Activated T-helper 17 cell treated with anti-CD3 and anti-CD28 coated beads, Interleukin-2, amount 50 U/mL, for 72 hours (primary cell): ENCODE results near the gene SDK1. TPM values are rescaled to one million over a fixed set of nuclear protein-coding genes. Genes with fewer than 3 reads are reported as not detected.

Experiments
- ATAC-seq: fragments of 150-1000 bp; cut with Tn5 transposase; replicated peaks from 2 replicates; pipeline ENCODE4 v1.10.0; 2021; ENCODE audit warnings: mild to moderate bottlenecking, moderate library complexity
- H3K27ac Mint-ChIP-seq: one replicate; pipeline ENCODE4 v1.8.0; 2022; ENCODE audit warnings: mixed read lengths
- H3K27me3 Mint-ChIP-seq: one replicate; pipeline ENCODE4 v1.8.0; 2022; ENCODE audit warnings: mixed read lengths
- H3K36me3 Mint-ChIP-seq: one replicate; pipeline ENCODE4 v1.8.0; 2022; ENCODE audit warnings: low read depth, mild to moderate bottlenecking, mixed read lengths
- H3K4me1 Mint-ChIP-seq: one replicate; pipeline ENCODE4 v1.8.0; 2022; ENCODE audit warnings: mixed read lengths
- H3K4me3 Mint-ChIP-seq: one replicate; pipeline ENCODE4 v1.8.0; 2022; ENCODE audit warnings: mild to moderate bottlenecking, mixed read lengths
- H3K9me3 Mint-ChIP-seq: one replicate; pipeline ENCODE4 v1.8.0; 2022; ENCODE audit warnings: mixed read lengths
- total RNA-seq, 2 donors: library from RNA; stranded (reverse); gene quantifications; one replicate each; pipeline ENCODE4 v1.2.3, GENCODE V29; 2022

Gene SDK1
- total RNA-seq, 2 donors from 2014 or later = 0.06 to 1.1 TPM

DNA sequence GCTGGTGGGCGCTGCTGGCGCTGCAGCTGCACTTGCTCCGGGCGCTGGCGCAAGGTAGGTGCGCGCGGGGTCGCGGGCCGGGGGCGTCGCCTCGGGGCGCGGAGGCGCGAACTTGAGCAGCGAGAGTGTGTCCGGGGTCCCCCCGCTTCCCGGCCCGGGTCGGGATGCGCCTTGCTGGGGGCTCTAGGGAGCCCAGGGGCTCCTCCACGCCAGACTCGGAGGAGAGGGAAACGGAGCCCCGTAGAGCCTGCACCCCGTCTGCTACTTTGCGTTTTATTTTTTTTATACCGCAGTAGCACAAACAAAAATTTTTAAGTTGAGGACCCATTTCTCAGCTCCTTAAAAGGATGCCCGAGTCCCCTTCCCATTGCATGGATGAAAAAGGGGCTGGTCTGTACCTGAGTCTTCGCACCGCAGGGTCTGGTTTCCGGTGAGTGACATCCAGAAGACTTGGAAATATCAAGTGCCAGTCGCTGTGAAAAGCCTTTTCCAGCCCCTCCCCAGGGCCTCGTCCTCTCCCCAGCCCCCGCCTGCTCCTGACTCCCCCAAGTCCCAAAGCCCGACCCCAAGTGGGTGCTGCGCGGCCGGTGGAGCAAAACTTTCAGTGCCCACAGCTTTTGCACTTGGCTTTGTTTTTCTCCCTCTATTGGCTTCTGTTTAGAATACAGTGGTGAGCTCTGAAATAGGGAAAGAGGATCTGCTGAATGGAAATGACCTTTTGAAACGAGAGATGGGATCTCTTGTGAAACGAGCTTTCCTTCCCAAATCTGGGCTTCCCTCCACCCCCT is 973 bp downstream of the SDK1 start:
- no peaks in the 10 kb centered on the region for H3K36me3 Mint-ChIP-seq
- H3K9me3 Mint-ChIP-seq = no peaks in the 10 kb centered on the region
- H3K27ac Mint-ChIP-seq = no peak overlapping the region
- no peak for ATAC-seq
- no peaks in the 10 kb centered on the region for H3K4me1 Mint-ChIP-seq
- peak overlapping the region; percentile 66 for H3K4me3 Mint-ChIP-seq
- peaks cover 34% of the 10 kb centered on the region for H3K27me3 Mint-ChIP-seq

GRCh38 chr7:3302681-3303320 is 1.7 kb downstream of the SDK1 start:
- H3K9me3 Mint-ChIP-seq = no peaks in the 10 kb centered on the region
- H3K36me3 Mint-ChIP-seq = no peaks in the 10 kb centered on the region
- H3K27me3 Mint-ChIP-seq = peaks cover 30% of the 10 kb centered on the region

DNA sequence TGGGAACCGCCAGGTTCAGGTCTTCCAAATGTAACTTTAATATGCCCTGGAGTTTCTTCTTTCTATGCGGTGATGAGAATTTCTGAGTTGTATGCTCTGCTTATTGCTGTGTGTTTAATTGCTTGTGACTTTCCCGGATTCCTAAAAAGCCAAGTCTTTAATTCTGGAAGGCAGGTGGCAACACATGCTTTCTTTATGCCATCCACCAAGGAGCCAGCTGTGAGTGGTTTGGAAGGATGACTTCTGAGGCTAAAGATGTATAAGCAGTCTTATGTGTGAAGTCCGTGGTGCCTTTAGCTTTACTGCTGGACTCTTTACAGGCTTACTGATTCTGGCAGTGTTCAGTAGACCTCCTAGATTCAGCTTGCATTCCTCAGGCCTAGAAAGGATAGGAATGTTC is 3.1 kb downstream of the SDK1 start:
- no peak for ATAC-seq
- H3K9me3 Mint-ChIP-seq = no peaks in the 10 kb centered on the region
- no peak overlapping the region for H3K27ac Mint-ChIP-seq
- peaks cover 34% of the 10 kb centered on the region for H3K27me3 Mint-ChIP-seq
- no peak overlapping the region for H3K4me3 Mint-ChIP-seq
- H3K4me1 Mint-ChIP-seq = no peaks in the 10 kb centered on the region
- H3K36me3 Mint-ChIP-seq = no peaks in the 10 kb centered on the region

More at GRCh38 chr7:3302681-3303320, 1.7 kb downstream of the SDK1 start:
- Mint-ChIP-seq H3K4me1 (no peaks in the 10 kb centered on the region), H3K4me3 (peak overlapping the region; percentile 66), H3K27ac (no peak overlapping the region)
- ATAC-seq = no peak

DNA sequence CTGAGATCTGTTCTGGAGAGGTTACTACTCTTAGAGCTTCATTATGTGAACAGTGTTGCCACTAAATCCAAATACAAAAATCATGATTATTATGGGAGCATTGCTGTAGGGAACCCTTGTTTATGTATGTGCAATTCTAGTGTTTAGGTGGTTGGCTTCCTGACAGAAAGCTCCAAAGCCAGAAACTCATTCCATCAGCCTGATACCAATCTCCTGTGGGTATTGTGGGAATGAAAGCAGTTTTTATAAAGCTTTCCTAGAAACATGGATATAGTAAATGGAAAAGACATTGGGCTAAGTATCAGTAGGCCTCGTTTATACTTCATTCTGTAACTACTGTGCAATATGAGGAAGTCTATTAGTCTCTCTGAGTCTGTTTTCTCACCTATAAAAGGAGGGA is 6.4 kb downstream of the SDK1 start:
- no peaks in the 10 kb centered on the region for H3K36me3 Mint-ChIP-seq
- ATAC-seq = no peak
- H3K4me3 Mint-ChIP-seq = no peak overlapping the region
- H3K27me3 Mint-ChIP-seq = peaks cover 38% of the 10 kb centered on the region
- no peak overlapping the region for H3K27ac Mint-ChIP-seq
- H3K4me1 Mint-ChIP-seq = no peaks in the 10 kb centered on the region
- no peaks in the 10 kb centered on the region for H3K9me3 Mint-ChIP-seq

DNA sequence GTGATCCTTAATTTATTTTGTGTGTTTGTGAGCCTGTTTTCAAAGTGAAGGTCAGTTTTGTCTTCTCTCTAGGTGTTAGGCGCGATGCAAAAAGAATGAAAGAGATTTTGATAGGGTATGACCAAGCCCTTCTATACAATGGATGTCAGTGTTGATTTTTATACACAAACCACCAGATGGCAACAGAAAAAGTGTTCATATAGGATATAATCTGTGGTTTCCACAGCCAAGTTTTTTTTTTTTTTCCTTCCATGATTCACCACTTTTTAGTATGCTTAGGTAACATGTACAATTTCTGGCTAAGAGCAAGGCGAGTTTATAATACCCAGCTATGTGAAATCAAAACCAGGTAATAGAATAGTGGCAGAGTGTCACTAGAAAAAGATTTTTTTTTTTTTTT is 8.1 kb downstream of the SDK1 start:
- no peak for ATAC-seq
- H3K9me3 Mint-ChIP-seq = no peaks in the 10 kb centered on the region
- H3K27me3 Mint-ChIP-seq = peaks cover 31% of the 10 kb centered on the region
- H3K27ac Mint-ChIP-seq = no peak overlapping the region
- no peaks in the 10 kb centered on the region for H3K4me1 Mint-ChIP-seq
- no peak overlapping the region for H3K4me3 Mint-ChIP-seq
- no peaks in the 10 kb centered on the region for H3K36me3 Mint-ChIP-seq

GRCh38 chr7:3309956-3310355 is 8.9 kb downstream of the SDK1 start:
- H3K27ac Mint-ChIP-seq = no peak overlapping the region
- H3K4me3 Mint-ChIP-seq = no peak overlapping the region
- no peak for ATAC-seq
- no peaks in the 10 kb centered on the region for H3K36me3 Mint-ChIP-seq
- H3K4me1 Mint-ChIP-seq = no peaks in the 10 kb centered on the region
- H3K27me3 Mint-ChIP-seq = peaks cover 33% of the 10 kb centered on the region
- H3K9me3 Mint-ChIP-seq = no peaks in the 10 kb centered on the region

GRCh38 chr7:3310884-3311283 is 9.8 kb downstream of the SDK1 start:
- no peaks in the 10 kb centered on the region for H3K36me3 Mint-ChIP-seq
- no peaks in the 10 kb centered on the region for H3K9me3 Mint-ChIP-seq
- no peak overlapping the region for H3K4me3 Mint-ChIP-seq
- ATAC-seq = no peak
- H3K27ac Mint-ChIP-seq = no peak overlapping the region
- H3K27me3 Mint-ChIP-seq = peaks cover 33% of the 10 kb centered on the region
- no peaks in the 10 kb centered on the region for H3K4me1 Mint-ChIP-seq

GRCh38 chr7:3312583-3312982 is 11.5 kb downstream of the SDK1 start:
- no peak overlapping the region for H3K4me3 Mint-ChIP-seq
- no peaks in the 10 kb centered on the region for H3K36me3 Mint-ChIP-seq
- H3K9me3 Mint-ChIP-seq = no peaks in the 10 kb centered on the region
- H3K27me3 Mint-ChIP-seq = peaks cover 36% of the 10 kb centered on the region
- ATAC-seq = no peak
- no peaks in the 10 kb centered on the region for H3K4me1 Mint-ChIP-seq
- no peak overlapping the region for H3K27ac Mint-ChIP-seq

DNA sequence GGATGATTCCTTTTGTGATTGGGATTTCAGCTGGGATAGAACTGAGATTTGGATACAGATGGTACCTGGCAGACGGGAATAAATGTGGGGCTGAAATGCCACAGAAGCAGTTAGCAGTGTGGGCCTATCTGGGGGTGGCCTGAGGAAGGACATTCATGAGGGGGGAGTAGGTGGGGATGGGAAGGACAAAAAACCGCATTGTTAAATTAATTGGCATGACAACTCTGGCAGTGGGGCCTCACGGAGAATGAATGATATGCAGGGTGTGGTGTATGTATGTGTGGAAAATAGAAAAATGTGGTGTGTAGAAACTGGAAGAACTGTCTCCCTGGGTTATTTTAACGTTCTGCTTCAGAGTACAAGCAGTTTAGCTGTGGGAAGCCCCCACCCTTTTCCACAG is 17.8 kb downstream of the SDK1 start:
- no peaks in the 10 kb centered on the region for H3K4me1 Mint-ChIP-seq
- H3K27me3 Mint-ChIP-seq = peaks cover 7% of the 10 kb centered on the region
- no peaks in the 10 kb centered on the region for H3K9me3 Mint-ChIP-seq
- no peak for ATAC-seq
- no peak overlapping the region for H3K27ac Mint-ChIP-seq
- H3K4me3 Mint-ChIP-seq = no peak overlapping the region
- no peaks in the 10 kb centered on the region for H3K36me3 Mint-ChIP-seq

- H3K27ac Mint-ChIP-seq = no peak overlapping the region
- no peaks in the 10 kb centered on the region for H3K9me3 Mint-ChIP-seq
- no peak for ATAC-seq
- no peak overlapping the region for H3K4me3 Mint-ChIP-seq
- no peaks in the 10 kb centered on the region for H3K36me3 Mint-ChIP-seq
- peaks cover 3% of the 10 kb centered on the region for H3K27me3 Mint-ChIP-seq
- no peaks in the 10 kb centered on the region for H3K4me1 Mint-ChIP-seq
Measured at GRCh38 chr7:3321206-3321605, 20.2 kb downstream of the SDK1 start.

GRCh38 chr7:3321745-3322144 is 20.7 kb downstream of the SDK1 start:
- Mint-ChIP-seq H3K4me3 (no peak overlapping the region), H3K9me3 (no peaks in the 10 kb centered on the region), H3K36me3 (no peaks in the 10 kb centered on the region), H3K4me1 (no peaks in the 10 kb centered on the region), H3K27me3 (peaks cover 3% of the 10 kb centered on the region), H3K27ac (no peak overlapping the region)
- no peak for ATAC-seq

DNA sequence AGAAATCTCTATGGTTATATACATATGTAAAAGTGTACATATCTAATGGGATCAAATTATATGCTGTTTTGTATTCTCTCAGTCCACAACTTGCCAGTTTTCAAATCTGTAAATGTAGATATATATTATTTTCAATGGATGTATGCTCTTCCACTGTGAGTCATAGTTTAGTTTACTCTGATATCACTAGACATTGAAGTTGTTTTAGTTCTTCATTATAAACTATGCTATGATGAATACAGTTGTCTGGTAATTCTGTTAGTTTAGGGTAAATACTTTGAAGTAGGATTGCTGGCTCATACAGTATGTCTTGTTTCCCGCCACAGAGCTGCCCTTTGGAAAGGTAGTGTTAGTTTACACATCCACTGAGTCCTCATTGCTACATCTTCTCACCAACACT is 25.2 kb downstream of the SDK1 start:
- ATAC-seq = no peak
- Mint-ChIP-seq H3K9me3 (no peaks in the 10 kb centered on the region), H3K27ac (no peak overlapping the region), H3K4me1 (no peaks in the 10 kb centered on the region), H3K27me3 (peaks cover 11% of the 10 kb centered on the region), H3K4me3 (no peak overlapping the region), H3K36me3 (no peaks in the 10 kb centered on the region)

- Mint-ChIP-seq H3K4me1 (no peaks in the 10 kb centered on the region), H3K27ac (no peak overlapping the region), H3K4me3 (no peak overlapping the region), H3K36me3 (no peaks in the 10 kb centered on the region), H3K27me3 (peaks cover 11% of the 10 kb centered on the region), H3K9me3 (no peaks in the 10 kb centered on the region)
- ATAC-seq = no peak
Measured at GRCh38 chr7:3327099-3327498, 26.0 kb downstream of the SDK1 start.

DNA sequence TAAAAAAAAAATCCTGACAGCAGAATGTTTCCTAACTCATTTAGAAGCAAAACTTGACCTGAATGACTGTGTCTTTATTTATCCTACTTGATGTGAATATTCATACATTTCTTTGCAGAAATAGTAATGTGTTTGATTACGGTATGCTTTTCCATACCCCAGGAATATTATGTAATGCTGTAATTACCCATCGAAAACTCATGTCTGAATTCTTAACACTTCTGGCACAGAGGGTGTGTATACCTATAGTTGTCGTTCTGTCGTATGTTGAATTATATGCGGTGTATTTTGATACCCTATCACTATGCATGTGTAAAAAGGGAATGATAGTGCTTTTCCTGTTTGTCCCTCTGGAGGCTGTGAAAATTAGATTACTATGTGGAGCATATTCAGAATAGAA is 26.6 kb downstream of the SDK1 start:
- Mint-ChIP-seq H3K9me3 (no peaks in the 10 kb centered on the region), H3K4me1 (no peaks in the 10 kb centered on the region), H3K36me3 (no peaks in the 10 kb centered on the region), H3K27ac (no peak overlapping the region), H3K4me3 (no peak overlapping the region), H3K27me3 (peaks cover 14% of the 10 kb centered on the region)
- ATAC-seq = no peak

- Mint-ChIP-seq H3K27me3 (peaks cover 42% of the 10 kb centered on the region), H3K36me3 (no peaks in the 10 kb centered on the region), H3K4me1 (no peaks in the 10 kb centered on the region), H3K27ac (no peak overlapping the region), H3K4me3 (no peak overlapping the region), H3K9me3 (no peaks in the 10 kb centered on the region)
- no peak for ATAC-seq
Measured at GRCh38 chr7:3332308-3332707, 31.3 kb downstream of the SDK1 start.
